Vagina (tissue), 2 donors: ENCODE data around the gene POU6F2.

Source experiments
- CTCF ChIP-seq, 3 experiments: fragments of 450-650 bp in 2 of 3; fragments of 200-600 bp in 1 of 3; sonication (generic) in 1 of 3; IDR thresholded peaks; one replicate each; pipeline ENCODE4 v1.5.1; 2017 to 2019; ENCODE audit warnings: antibody characterized with exemption in 3 of 3, mild to moderate bottlenecking in 2 of 3, moderate library complexity in 2 of 3
- POLR2AphosphoS5 ChIP-seq, 2 donors: sonication (generic); formaldehyde crosslinking; IDR thresholded peaks; one replicate each; pipeline ENCODE4 v1.9.0; 2017; ENCODE audit warnings: antibody characterized with exemption in 2 of 2, mild to moderate bottlenecking in 2 of 2, low read depth in 1 of 2; ENCODE audit not compliant: insufficient read depth in 1 of 2

- TF ChIP-seq POLR2AphosphoS5 (IDR thresholded peaks at IDR 0.05; ENCODE audit: insufficient read depth in 1 of 2, low read depth in 1 of 2) (no peak), CTCF (IDR thresholded peaks at IDR 0.05) (no peak)
Measured at GRCh38 chr7:38938001-38938485, 39.7 kb upstream of the POU6F2 start.
